Gastroesophageal sphincter (tissue), 3 donors: ENCODE data around the gene BRIP1.

ENCODE experiments used
- EP300 ChIP-seq: sonication (generic); formaldehyde crosslinking; IDR thresholded peaks from one replicate; pipeline ENCODE4 v1.6.1; 2017; ENCODE audit warnings: antibody characterized with exemption, mild to moderate bottlenecking
- POLR2A ChIP-seq, 2 donors: fragments of 450-650 bp; IDR thresholded peaks; one replicate each; pipeline ENCODE4 v1.6.1; 2017; ENCODE audit warnings: antibody characterized with exemption in 2 of 2, mild to moderate bottlenecking in 2 of 2, moderate library complexity in 1 of 2
- POLR2AphosphoS5 ChIP-seq: sonication (generic); formaldehyde crosslinking; IDR thresholded peaks from one replicate; pipeline ENCODE4 v1.6.1; 2017; ENCODE audit warnings: antibody characterized with exemption
- TF ChIP-seq, protein P1 (sequence below), 4 experiments: fragments of 200-600 bp in 2 of 4; fragments of 450-650 bp in 2 of 4; sonication (generic) in 1 of 4; IDR thresholded peaks; one replicate each; pipeline ENCODE4 v1.5.1; 2017 to 2019; ENCODE audit warnings: antibody characterized with exemption in 4 of 4, mild to moderate bottlenecking in 2 of 4, moderate library complexity in 2 of 4

- TF ChIP-seq POLR2A (IDR thresholded peaks at IDR 0.05) (no peak), POLR2AphosphoS5 (no peak), EP300 (no peak)
- TF ChIP-seq, protein P1, sequence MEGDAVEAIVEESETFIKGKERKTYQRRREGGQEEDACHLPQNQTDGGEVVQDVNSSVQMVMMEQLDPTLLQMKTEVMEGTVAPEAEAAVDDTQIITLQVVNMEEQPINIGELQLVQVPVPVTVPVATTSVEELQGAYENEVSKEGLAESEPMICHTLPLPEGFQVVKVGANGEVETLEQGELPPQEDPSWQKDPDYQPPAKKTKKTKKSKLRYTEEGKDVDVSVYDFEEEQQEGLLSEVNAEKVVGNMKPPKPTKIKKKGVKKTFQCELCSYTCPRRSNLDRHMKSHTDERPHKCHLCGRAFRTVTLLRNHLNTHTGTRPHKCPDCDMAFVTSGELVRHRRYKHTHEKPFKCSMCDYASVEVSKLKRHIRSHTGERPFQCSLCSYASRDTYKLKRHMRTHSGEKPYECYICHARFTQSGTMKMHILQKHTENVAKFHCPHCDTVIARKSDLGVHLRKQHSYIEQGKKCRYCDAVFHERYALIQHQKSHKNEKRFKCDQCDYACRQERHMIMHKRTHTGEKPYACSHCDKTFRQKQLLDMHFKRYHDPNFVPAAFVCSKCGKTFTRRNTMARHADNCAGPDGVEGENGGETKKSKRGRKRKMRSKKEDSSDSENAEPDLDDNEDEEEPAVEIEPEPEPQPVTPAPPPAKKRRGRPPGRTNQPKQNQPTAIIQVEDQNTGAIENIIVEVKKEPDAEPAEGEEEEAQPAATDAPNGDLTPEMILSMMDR (IDR thresholded peaks at IDR 0.05) = no peak
These were observed 45.1 kb upstream of the BRIP1 start for GRCh38 chr17:61908292-61909037.
